Forelimb muscle (tissue), 1 donor: Measurements from ENCODE around the gene ZNF273. TPM values are rescaled to one million over a fixed set of nuclear protein-coding genes. Genes with fewer than 3 reads are reported as not detected.
"Not testable (repeated sequence)": the region's sequence is repeated elsewhere in the genome, so short reads cannot be mapped to it uniquely, and the experiment has no call there.

Source experiments
- DNase-seq: peaks from one replicate; pipeline ENCODE4 v3.0.0-alpha.2; 2013; ENCODE audit warnings: low read depth
- polyA plus RNA-seq: library from polyadenylated mRNA; unstranded; fragments of 120-200 nt; gene quantifications from one replicate; pipeline ENCODE4 v1.2.1, GENCODE V29; 2013; ENCODE audit not compliant: insufficient read length

Gene ZNF273
- polyA plus RNA-seq, 1 donor, result 4.5 TPM

DNA sequence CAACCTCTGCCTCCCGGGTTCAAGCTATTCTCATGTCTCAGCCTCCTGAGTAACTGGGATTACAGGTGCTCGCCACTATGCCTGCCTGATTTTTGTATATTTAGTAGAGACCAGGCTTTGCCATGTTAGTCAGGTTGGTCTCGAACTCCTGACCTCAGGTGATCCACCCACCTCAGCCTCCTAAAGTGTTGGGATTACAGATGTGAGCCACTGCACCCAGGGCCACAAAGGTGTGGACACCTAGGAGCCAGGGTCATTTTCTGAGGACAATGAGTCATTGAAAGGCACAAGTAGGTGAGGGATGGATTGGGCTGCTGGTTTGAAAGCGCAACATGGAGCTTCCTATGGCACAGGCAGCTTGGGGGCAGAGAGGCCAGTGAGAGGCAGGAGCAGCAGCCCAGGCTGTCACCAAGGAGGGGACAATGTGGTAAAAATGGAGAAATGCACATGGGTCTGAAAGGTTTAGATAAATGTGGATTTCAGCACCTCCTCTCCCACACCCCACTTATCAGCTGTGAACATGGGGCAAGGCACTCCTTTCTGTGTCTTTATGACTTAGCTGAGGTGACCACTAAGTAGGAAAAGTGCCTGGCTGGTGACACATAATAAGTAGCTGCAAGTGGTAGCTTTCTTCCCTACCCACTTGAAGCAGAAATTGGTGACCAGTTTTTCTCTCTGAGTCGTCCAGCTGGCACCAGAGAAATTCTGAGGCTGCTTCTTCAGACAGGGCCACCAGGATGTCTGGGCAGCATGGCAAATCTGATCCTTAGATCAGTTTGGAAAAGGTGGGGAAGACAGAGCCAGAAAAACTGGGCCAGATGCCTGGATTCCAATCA, 41.8 kb downstream of the ZNF273 start:
- not testable (repeated sequence) for DNase-seq

DNA sequence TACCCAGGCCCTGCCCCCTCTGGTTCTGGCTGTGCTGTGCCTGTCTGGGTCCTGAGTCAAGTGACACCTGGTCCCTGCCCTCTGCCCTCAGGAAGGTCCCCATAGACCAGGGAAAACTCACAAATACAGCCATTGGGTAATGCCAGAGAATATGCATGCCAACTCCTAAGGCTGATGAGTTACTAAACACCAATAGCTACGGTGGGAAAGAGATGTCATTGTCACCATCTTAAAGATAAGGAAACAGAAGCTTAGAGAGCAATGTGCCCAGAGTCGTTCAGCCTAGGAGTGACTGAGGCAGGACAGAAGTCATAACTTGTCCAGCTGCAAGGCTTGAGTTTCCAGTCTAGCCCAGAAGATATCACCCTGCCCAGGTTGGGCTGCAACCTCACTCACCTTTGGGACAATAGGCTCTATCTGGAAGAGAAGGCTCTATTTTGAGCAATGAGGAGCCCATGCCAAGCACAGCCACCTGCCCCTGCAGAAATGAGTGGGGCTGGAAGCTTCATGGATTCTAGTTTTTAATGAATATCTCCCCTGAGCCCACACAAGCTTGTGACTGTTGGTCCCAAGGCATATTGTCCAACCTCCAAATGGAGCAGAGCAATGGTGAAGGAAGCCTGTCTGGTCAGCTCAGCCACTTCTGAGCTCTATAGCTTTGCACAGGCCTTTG, 42.6 kb downstream of the ZNF273 start:
- DNase-seq, result no peak

DNA sequence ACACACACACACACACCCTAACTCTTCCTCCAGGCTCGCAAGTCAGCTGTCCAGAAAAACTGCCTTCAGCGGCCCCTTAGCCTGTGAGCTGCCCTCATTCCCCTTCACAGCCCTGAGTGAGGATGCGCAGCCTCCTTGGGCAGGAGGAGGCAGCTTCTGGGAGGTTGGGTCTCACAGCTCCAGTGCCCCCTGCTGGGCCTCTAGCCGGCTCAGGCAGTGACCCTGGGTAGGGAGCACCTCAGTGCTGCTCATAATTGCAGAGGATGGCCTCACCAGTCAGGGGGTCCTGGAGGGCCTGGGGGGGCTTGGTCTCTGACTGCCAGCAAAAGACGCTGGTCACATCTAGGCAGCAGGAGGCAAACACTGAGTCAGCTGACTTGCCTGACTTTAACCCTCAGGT, 43.7 kb downstream of the ZNF273 start:
- DNase-seq, result no peak

DNA sequence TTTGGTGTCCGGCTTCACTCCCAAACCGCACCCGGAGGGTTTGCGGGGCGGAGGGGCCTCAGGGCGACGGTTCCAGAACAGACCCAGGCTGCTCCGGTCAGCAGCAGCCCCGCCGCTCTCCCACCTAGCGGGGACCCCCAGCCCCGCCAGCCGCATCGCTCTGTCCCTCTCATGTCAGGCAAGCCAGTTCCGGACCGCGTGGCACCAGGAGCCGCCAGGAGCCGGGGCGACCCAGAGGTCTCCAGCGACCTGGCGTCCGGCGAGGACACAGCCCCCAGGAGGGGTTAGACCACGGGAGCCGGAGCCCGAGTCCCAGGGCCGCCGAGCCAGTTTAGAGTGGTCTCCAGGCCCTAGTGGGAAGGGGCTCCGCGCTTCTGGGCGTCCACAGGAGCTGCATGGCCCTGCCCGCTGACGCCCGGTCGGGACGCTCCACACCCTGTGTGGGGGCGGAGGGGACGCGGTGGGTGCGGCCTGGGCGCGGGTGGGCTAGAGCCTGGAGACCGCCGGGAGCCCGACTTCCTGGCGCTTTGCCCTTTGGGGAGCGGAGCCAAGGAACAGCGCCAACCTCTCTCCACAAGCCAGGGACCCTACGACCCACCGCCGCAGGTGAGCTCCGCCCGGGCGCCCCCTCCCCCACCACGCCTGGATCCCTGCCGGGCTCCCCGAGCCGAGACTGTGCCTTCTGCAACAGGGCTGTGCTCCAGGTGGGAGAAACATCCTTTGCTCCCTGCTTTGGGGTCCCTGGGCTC, 44.4 kb downstream of the ZNF273 start:
- DNase-seq, result no peak

DNA sequence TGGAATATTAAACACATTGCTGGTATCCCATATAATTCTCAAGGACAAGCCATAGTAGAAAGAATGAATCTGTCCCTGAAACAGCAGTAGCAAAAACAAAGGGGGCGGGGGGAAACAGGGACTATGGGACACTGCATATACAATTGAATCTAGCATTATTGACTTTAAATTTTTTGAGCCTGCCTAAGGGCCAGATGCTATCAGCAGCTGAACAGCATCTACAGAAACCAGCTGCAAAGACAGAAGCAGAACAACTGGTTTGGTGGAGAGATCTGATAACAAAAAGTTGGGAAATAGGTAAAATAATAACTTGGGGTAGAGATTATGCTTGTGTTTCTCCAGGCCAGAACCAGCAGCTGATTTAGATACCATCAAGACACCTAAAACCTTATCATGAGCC, 45.7 kb downstream of the ZNF273 start:
- not testable (repeated sequence) for DNase-seq

DNA sequence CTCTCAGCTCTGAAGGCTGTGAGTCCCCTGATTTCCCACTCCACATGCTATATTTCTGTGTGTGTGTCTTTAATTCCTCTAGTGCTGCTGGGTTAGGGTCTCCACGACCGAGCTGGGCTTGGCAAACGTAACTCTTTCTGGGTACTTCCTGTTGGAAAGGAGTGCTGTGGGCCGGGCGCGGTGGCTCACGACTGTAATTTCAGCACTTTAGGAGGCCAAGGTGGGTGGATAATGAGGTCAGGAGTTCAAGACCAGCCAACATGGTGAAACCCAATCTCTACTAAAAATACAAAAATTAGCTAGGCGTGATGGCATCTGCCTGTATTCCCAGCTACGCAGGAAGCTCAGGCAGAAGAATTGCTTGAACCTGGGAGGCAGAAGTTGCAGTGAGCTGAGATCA, 47.6 kb downstream of the ZNF273 start:
- DNase-seq, result not testable (repeated sequence)

DNA sequence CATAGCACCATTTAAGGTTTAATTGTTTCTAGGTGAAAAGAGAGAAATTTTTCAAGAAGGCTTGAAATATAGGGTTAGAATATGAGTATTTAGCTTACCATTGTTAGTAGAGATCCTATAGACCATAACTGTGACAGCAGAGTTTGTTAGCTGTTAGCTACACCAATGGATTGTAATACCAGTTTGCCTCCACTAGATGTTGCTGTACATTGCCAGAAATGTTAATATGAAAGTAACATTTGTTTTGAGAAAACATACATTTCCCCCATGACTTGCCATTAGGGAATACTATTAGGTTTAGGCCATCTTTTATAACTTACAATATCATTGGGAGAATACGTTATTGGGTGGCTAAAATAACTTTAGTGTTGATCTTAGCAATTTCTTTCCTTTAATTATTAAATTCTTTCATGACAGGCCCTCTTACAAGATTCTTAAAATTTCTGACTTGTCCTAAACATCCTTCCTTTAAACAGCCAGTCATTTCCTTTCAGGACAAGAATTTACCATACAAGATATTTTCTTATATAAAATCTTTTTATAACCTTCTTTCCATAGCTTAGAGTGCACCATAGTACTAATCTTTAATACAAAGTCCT, 48.3 kb downstream of the ZNF273 start:
- DNase-seq, result peak; percentile 32

DNA sequence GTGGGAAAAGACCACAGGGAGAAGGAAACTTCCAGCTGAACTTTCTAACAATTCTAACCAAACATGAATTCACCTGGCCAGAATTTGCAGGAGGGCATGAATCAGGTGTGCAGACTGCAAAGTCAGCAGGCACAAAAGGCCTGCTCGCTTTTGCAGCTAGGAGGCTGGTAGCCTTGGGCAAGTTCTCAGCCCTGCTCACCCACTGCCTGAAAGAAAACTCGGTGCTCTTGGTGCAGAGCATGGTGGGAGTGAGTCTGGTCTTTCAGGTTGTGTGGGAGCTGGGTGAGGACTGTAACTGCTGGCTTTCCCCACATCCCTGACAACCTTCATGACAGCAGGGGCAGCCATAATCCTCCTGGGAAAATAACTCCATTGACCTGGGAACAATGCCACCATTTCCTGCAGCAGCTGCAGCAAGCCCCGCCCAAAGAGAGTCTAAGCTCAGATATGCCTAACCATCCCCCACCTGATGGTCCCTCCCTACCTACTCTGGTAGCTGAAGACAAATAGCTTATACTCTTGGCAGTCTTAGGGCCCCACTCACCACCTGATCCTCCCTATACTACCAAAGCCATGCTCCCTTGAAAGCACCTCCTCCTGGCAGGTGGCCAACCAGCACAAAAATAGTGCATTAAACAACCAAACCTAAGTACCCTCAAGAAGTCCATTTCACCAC, 56.1 kb downstream of the ZNF273 start:
- no peak for DNase-seq

DNA sequence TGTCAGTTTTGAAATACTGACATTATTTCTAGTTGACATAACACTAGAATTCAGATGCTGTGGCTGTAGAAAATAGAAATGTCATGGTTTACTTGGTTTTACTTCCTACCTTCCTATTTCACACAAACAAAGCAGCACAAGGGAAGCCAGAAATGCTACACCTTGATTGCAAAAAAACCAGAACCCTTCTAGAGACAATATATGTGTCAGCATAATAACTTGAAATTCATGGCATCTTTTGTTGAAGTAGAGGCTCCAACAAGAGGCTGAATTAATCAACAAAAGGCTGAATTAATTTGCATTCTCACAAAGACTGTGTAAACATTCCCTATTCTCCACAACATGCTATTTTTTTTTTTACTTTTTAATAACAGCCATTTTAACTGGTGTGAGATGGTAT, 62.5 kb downstream of the ZNF273 start:
- DNase-seq, result no peak

DNA sequence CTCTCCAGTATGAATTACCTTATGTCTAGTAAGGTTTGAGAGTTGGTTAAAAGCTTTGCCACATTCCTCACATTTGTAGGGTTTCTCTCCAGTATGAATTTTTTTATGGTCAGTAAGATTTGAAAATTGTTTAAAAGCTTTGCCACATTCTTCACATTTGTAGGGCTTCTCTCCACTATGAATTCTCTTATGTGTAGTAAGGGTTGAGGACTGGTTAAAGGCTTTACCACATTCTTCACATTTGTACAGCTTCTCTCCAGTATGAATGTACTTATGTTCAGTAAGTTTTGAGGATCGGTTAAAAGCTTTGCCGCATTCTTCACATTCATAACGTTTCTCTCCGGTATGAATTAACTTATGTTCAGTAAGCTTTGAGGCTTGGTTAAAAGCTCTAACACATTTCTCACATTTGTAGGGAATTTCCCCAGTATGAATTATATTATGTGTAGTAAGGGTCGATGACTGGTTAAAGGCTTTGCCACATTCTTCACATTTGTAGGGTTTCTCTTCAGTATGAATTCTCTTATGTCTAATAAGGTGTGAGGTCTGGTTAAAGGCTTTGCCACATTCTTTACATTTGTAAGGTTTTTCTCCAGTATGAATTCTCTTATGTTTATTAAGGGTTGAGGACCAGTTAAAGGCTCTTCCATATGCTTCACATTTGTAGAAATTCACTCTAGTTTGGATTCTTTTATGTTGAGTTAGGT, 75.6 kb downstream of the ZNF273 start:
- no peak for DNase-seq

Other genes starting within 250 kb of the ZNF273 start
- 4.8 TPM for gene ZNF107, start 237.1 kb upstream of the ZNF273 start, polyA plus RNA-seq
- gene ZNF138, start 108.8 kb upstream of the ZNF273 start, polyA plus RNA-seq, result 11.5 TPM
- gene ZNF117, start 87.8 kb downstream of the ZNF273 start, polyA plus RNA-seq, result 18.9 TPM
- gene ERV3-1, start 103.4 kb downstream of the ZNF273 start, polyA plus RNA-seq, result 19.9 TPM